Stomach smooth muscle (tissue), 2 donors: ENCODE results near the gene PLXNA2.
A peak's percentile ranks its signal among the peaks of the same experiment; 100 is the strongest.

Experiments
- H3K27ac ChIP-seq: one replicate; pipeline ENCODE4 v1.7.0; 2013; ENCODE audit warnings: mild to moderate bottlenecking, low read length, inconsistent platforms
- H3K27me3 ChIP-seq, 2 donors: one replicate each; pipeline ENCODE4 v1.7.0; 2013; ENCODE audit warnings: low read length in 2 of 2; ENCODE audit not compliant: insufficient read depth in 2 of 2, control insufficient read depth in 1 of 2
- H3K36me3 ChIP-seq, 2 donors: one replicate each; pipeline ENCODE4 v1.7.0; 2013; ENCODE audit warnings: low read length in 2 of 2; ENCODE audit not compliant: control insufficient read depth in 2 of 2, insufficient read depth in 2 of 2
- H3K4me1 ChIP-seq: one replicate; pipeline ENCODE4 v1.7.0; 2013; ENCODE audit warnings: low read length; ENCODE audit not compliant: control insufficient read depth, insufficient read depth
- H3K4me3 ChIP-seq, 2 donors: one replicate each; pipeline ENCODE4 v1.7.0; 2013; ENCODE audit warnings: low read length in 2 of 2
- H3K9ac ChIP-seq, 2 donors: one replicate each; pipeline ENCODE4 v1.7.0; 2013; ENCODE audit warnings: low read length in 2 of 2, mild to moderate bottlenecking in 1 of 2
- H3K9me3 ChIP-seq, 2 donors: one replicate each; pipeline ENCODE4 v1.7.0; 2013; ENCODE audit warnings: low read length in 2 of 2; ENCODE audit not compliant: control insufficient read depth in 2 of 2
- donor health status: healthy.
- donor health status: Pancreatic carcinoma.

PLXNA2 gene

GRCh38 chr1:208160259-208160819 lies 83.8 kb downstream of the PLXNA2 start:
- Histone ChIP-seq H3K9ac (no peak overlapping the region), H3K27ac (peak overlapping the region; percentile 77), H3K4me1 (peaks cover 69% of the 10 kb centered on the region), H3K36me3 (no peaks in the 10 kb centered on the region), H3K4me3 (peak overlapping the region in 1 of 2 donors; percentile 15), H3K27me3 (no peaks in the 10 kb centered on the region), H3K9me3 (no peaks in the 10 kb centered on the region)

- no peaks in the 10 kb centered on the region for H3K27me3 ChIP-seq
- H3K27ac ChIP-seq: peak overlapping the region; percentile 77
- H3K4me1 ChIP-seq: peaks cover 73% of the 10 kb centered on the region
- no peaks in the 10 kb centered on the region for H3K9me3 ChIP-seq
- peak overlapping the region in 1 of 2 donors; percentile 40 for H3K4me3 ChIP-seq
- H3K9ac ChIP-seq: peak overlapping the region in 1 of 2 donors; percentile 21
- H3K36me3 ChIP-seq: no peaks in the 10 kb centered on the region
Observed at GRCh38 chr1:208159555-208160258, 84.5 kb downstream of the PLXNA2 start.

- H3K27ac ChIP-seq: peak overlapping the region; percentile 77
- H3K27me3 ChIP-seq: no peaks in the 10 kb centered on the region
- H3K4me3 ChIP-seq: no peak overlapping the region
- no peaks in the 10 kb centered on the region for H3K9me3 ChIP-seq
- peak overlapping the region in 1 of 2 donors; percentile 13 for H3K9ac ChIP-seq
- peaks cover 77% of the 10 kb centered on the region for H3K4me1 ChIP-seq
- H3K36me3 ChIP-seq: no peaks in the 10 kb centered on the region
Observed at GRCh38 chr1:208158640-208159554, 85.3 kb downstream of the PLXNA2 start.

GRCh38 chr1:208157769-208158168 lies 86.4 kb downstream of the PLXNA2 start:
- Histone ChIP-seq H3K27me3 (no peaks in the 10 kb centered on the region), H3K4me1 (peaks cover 74% of the 10 kb centered on the region), H3K36me3 (no peaks in the 10 kb centered on the region), H3K4me3 (no peak overlapping the region), H3K9me3 (no peaks in the 10 kb centered on the region), H3K9ac (no peak overlapping the region), H3K27ac (no peak overlapping the region)

- Histone ChIP-seq H3K9me3 (no peaks in the 10 kb centered on the region), H3K4me3 (no peak overlapping the region), H3K36me3 (no peaks in the 10 kb centered on the region), H3K27ac (no peak overlapping the region), H3K9ac (no peak overlapping the region), H3K27me3 (no peaks in the 10 kb centered on the region), H3K4me1 (peaks cover 72% of the 10 kb centered on the region)
Observed at GRCh38 chr1:208156741-208157140, 87.4 kb downstream of the PLXNA2 start.

- Histone ChIP-seq H3K9me3 (no peaks in the 10 kb centered on the region), H3K9ac (no peak overlapping the region), H3K4me1 (peaks cover 72% of the 10 kb centered on the region), H3K27me3 (no peaks in the 10 kb centered on the region), H3K27ac (no peak overlapping the region), H3K4me3 (no peak overlapping the region), H3K36me3 (no peaks in the 10 kb centered on the region)
Observed at GRCh38 chr1:208156310-208156709, 87.9 kb downstream of the PLXNA2 start.

GRCh38 chr1:208154679-208155642 lies 89.2 kb downstream of the PLXNA2 start:
- H3K9ac ChIP-seq: no peak overlapping the region
- no peak overlapping the region for H3K4me3 ChIP-seq
- no peaks in the 10 kb centered on the region for H3K27me3 ChIP-seq
- no peaks in the 10 kb centered on the region for H3K9me3 ChIP-seq
- no peaks in the 10 kb centered on the region for H3K36me3 ChIP-seq
- peaks cover 72% of the 10 kb centered on the region for H3K4me1 ChIP-seq
- no peak overlapping the region for H3K27ac ChIP-seq

GRCh38 chr1:208154040-208154439 lies 90.1 kb downstream of the PLXNA2 start:
- H3K27ac ChIP-seq: no peak overlapping the region

GRCh38 chr1:208153386-208153785 lies 90.8 kb downstream of the PLXNA2 start:
- H3K9ac ChIP-seq: no peak overlapping the region
- H3K4me1 ChIP-seq: peaks cover 66% of the 10 kb centered on the region
- no peaks in the 10 kb centered on the region for H3K36me3 ChIP-seq
- H3K27ac ChIP-seq: peak overlapping the region; percentile 11
- no peaks in the 10 kb centered on the region for H3K27me3 ChIP-seq
- no peaks in the 10 kb centered on the region for H3K9me3 ChIP-seq
- H3K4me3 ChIP-seq: no peak overlapping the region

More at GRCh38 chr1:208154040-208154439, 90.1 kb downstream of the PLXNA2 start:
- Histone ChIP-seq H3K36me3 (no peaks in the 10 kb centered on the region), H3K27me3 (no peaks in the 10 kb centered on the region), H3K4me1 (peaks cover 72% of the 10 kb centered on the region), H3K4me3 (no peak overlapping the region), H3K9ac (no peak overlapping the region), H3K9me3 (no peaks in the 10 kb centered on the region)
